Measurements from ENCODE around the gene SEC23A. TPM values are rescaled to one million over a fixed set of nuclear protein-coding genes. Genes with fewer than 3 reads are reported as not detected.

The SEC23A gene
- total and polyA plus RNA-seq, 11 donors, result 14.1 to 116 (median 82.5) TPM

GRCh38 chr14:39114073-39114838 is 11.2 kb upstream of the SEC23A start, which contains the start of gene GEMIN2:
TSS of gene GEMIN2 (plus strand) at chr14:39114323. CDS start at chr14:39114339, 16 bp downstream.
- Histone ChIP-seq H3K27me3 (no peaks in the 10 kb centered on the region), H3K9me3 (no peaks in the 10 kb centered on the region), H3K36me3 (peaks cover 0 to 23% (median 16%) of the 10 kb centered on the region in 9 donors), H3K4me1 (peaks cover 0 to 13% (median 10%) of the 10 kb centered on the region in 12 donors), H3K4me3 (peak within 1 kb of the TSS; percentile 47 to 92 (median 78)), H3K27ac (peak within 1 kb of the TSS; percentile 29 to 84 (median 76))
- ATAC-seq (peak; percentile 99 to 100 (median 100)), DNase-seq (peak; percentile 90 to 95 (median 93))
- intact Hi-C loops (cut with DNase I), result loop anchor here in 5 of 10 donors (1.0 to 10.0 kb wide), 6 partner anchors 11 to 253 kb away; partner anchors contain the start of genes SEC23A (in 1 of the 5) and TRAPPC6B (in 1 of the 5)
- WGBS, 4 donors, result 1 to 2% (median 1%) methylated on average over 40 of the region's 40 CpGs
- TF ChIP-seq, protein P1, sequence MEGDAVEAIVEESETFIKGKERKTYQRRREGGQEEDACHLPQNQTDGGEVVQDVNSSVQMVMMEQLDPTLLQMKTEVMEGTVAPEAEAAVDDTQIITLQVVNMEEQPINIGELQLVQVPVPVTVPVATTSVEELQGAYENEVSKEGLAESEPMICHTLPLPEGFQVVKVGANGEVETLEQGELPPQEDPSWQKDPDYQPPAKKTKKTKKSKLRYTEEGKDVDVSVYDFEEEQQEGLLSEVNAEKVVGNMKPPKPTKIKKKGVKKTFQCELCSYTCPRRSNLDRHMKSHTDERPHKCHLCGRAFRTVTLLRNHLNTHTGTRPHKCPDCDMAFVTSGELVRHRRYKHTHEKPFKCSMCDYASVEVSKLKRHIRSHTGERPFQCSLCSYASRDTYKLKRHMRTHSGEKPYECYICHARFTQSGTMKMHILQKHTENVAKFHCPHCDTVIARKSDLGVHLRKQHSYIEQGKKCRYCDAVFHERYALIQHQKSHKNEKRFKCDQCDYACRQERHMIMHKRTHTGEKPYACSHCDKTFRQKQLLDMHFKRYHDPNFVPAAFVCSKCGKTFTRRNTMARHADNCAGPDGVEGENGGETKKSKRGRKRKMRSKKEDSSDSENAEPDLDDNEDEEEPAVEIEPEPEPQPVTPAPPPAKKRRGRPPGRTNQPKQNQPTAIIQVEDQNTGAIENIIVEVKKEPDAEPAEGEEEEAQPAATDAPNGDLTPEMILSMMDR (IDR thresholded peaks at IDR 0.05), result no peak
- peak in 1 of 2 donors; percentile 52 for TF ChIP-seq POLR2A (IDR thresholded peaks at IDR 0.05)

DNA sequence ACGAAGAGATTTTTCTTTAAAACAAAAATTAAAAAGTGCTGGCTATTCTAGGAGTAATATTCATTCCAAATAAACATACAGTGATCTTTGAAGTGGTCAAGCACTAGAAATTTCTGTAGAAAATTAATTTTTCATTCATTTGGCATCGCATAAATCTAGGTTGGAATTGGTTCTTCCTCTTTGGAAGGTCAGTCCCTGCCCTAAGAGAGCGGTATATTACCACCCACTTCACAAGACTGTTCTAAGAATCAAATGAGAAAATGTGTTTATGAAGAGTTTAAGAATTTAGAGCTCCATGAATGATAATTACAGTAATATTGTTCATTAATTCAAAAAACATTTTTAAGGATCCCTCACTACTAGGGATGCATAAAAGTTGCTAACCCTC is 10.6 kb upstream of the SEC23A start:
- Histone ChIP-seq H3K27me3 (no peaks in the 10 kb centered on the region), H3K9me3 (no peaks in the 10 kb centered on the region), H3K27ac (peak overlapping the region; percentile 29 to 84 (median 76)), H3K36me3 (peaks cover 0 to 17% (median 10%) of the 10 kb centered on the region in 9 donors), H3K4me1 (peaks cover 0 to 13% (median 10%) of the 10 kb centered on the region in 12 donors), H3K4me3 (peak overlapping the region; percentile 47 to 92 (median 78))
- intact Hi-C loops (cut with DNase I), result loop anchor here in 5 of 10 donors (1.0 to 10.0 kb wide), 6 partner anchors 10 to 254 kb away; partner anchors contain the start of genes SEC23A (in 2 of the 5) and TRAPPC6B (in 1 of the 5)
- ATAC-seq (no peak), DNase-seq (no peak)
- TF ChIP-seq, protein P1 (IDR thresholded peaks at IDR 0.05), result no peak
- no peak for TF ChIP-seq POLR2A (IDR thresholded peaks at IDR 0.05)
- WGBS, 4 donors, result 76 to 80% (median 79%) methylated on average over 3 of the region's 3 CpGs

GRCh38 chr14:39109893-39110715 is 7.1 kb upstream of the SEC23A start:
- H3K4me3 ChIP-seq, result peak overlapping the region in 1 of 12 donors; percentile 19
- H3K4me1 ChIP-seq, result peaks cover 0 to 13% (median 9%) of the 10 kb centered on the region in 12 donors
- WGBS, 4 donors, result 88 to 92% (median 90%) methylated on average over 12 of the region's 12 CpGs
- no peaks in the 10 kb centered on the region for H3K27me3 ChIP-seq
- no peak overlapping the region for H3K27ac ChIP-seq
- TF ChIP-seq POLR2A (IDR thresholded peaks at IDR 0.05), result no peak
- TF ChIP-seq, protein P1 (IDR thresholded peaks at IDR 0.05), result no peak
- no peaks in the 10 kb centered on the region for H3K36me3 ChIP-seq
- H3K9me3 ChIP-seq, result no peaks in the 10 kb centered on the region
- intact Hi-C loops (cut with DNase I), result loop anchor here in 8 of 10 donors (5.0 to 10.0 kb wide), 8 partner anchors 55 to 315 kb away; partner anchors contain the start of genes TRAPPC6B (in 4 of the 8) and PNN (in 3 of the 8)
- ATAC-seq (no peak), DNase-seq (no peak)

Measured in heart left ventricle (tissue), 16 donors.